Heart left ventricle (tissue), 16 donors: Measurements from ENCODE around the gene ERCC6L. TPM values are rescaled to one million over a fixed set of nuclear protein-coding genes. Genes with fewer than 3 reads are reported as not detected.

Source experiments
- ATAC-seq, 4 donors: fragments of 200-7000 bp; cut with Tn5 transposase; one replicate each; pipeline ENCODE4 v1.9.1; 2020 to 2022; ENCODE audit warnings: moderate library complexity in 4 of 4, mild to moderate bottlenecking in 3 of 4, moderate number of reproducible peaks in 1 of 4
- DNase-seq, 5 donors: peaks; one replicate each; pipeline ENCODE4 v3.0.0-alpha.2; 2020
- H3K27ac ChIP-seq, 12 donors: fragments of 200-600 bp; sonication (generic) in 4 of 12; one replicate each; pipeline versions ENCODE4 v1.5.0 to v1.8.0; 2016 to 2022; ENCODE audit warnings: mild to moderate bottlenecking in 2 of 12
- H3K27me3 ChIP-seq, 9 donors: fragments of 200-600 bp; sonication (generic) in 2 of 9; one replicate each; pipeline versions ENCODE4 v1.5.1 to v1.8.0; 2016 to 2022; ENCODE audit warnings: mild to moderate bottlenecking in 3 of 9
- H3K36me3 ChIP-seq, 9 donors: fragments of 200-600 bp; sonication (generic) in 2 of 9; one replicate each; pipeline versions ENCODE4 v1.5.0 to v1.8.0; 2018 to 2022; ENCODE audit warnings: mild to moderate bottlenecking in 2 of 9
- H3K4me1 ChIP-seq, 12 donors: fragments of 200-600 bp; sonication (generic) in 4 of 12; one replicate each; pipeline versions ENCODE4 v1.5.0 to v1.8.0; 2016 to 2022; ENCODE audit warnings: mild to moderate bottlenecking in 3 of 12
- H3K4me3 ChIP-seq, 12 donors: fragments of 200-600 bp; sonication (generic) in 4 of 12; one replicate each; pipeline versions ENCODE4 v1.5.0 to v1.8.0; 2017 to 2022; ENCODE audit warnings: mild to moderate bottlenecking in 9 of 12, moderate library complexity in 4 of 12
- H3K9me3 ChIP-seq, 12 donors: fragments of 200-600 bp; sonication (generic) in 4 of 12; one replicate each; pipeline versions ENCODE4 v1.5.0 to v1.8.0; 2016 to 2022; ENCODE audit warnings: mild to moderate bottlenecking in 1 of 12
- CTCF ChIP-seq, 12 donors: fragments of 200-600 bp; sonication (generic) in 4 of 12; IDR thresholded peaks; one replicate each; pipeline versions ENCODE4 v1.5.0 to v1.8.0; 2018 to 2022; ENCODE audit warnings: antibody characterized with exemption in 12 of 12, mild to moderate bottlenecking in 5 of 12
- POLR2A ChIP-seq, 2 donors: fragments of 450-650 bp; IDR thresholded peaks; one replicate each; pipeline ENCODE4 v1.6.1; 2017; ENCODE audit warnings: antibody characterized with exemption in 2 of 2, mild to moderate bottlenecking in 2 of 2, moderate library complexity in 2 of 2
- WGBS, 4 donors: extraction: QIAGEN DNeasy Blood & Tissue Kit in 2 of 4; methylation state at CpG; one replicate each; pipeline versions ENCODE4 v1.1.5 to v1.1.7; 2013 to 2018; 5-methylcytosine and 5-hydroxymethylcytosine counted together
- intact Hi-C, 10 donors: fragments of 100-400 bp; cut with DNase I; formaldehyde crosslinking; loops; one replicate each; pipeline versions ENCODE4 v1.11.1 to v1.14.2; 2022
- polyA plus RNA-seq, 2 donors: library from polyadenylated mRNA; stranded (reverse); fragments of 200-250 nt; gene quantifications; one replicate each; pipeline ENCODE4 v1.2.3, GENCODE V29; 2013
- total RNA-seq, 9 donors: library from RNA; depleted of rRNA in 2 of 9; stranded (reverse); fragments of >200 nt in 2 of 9; fragmentation: NEBNext Ultra II Directional in 3 of 9; extraction: Animal tissue kit (Norgen Biotek cat#: 25700) in 3 of 9; gene quantifications; one replicate each; pipeline versions ENCODE4 v1.1.0 to v1.2.4, GENCODE V29; 2016 to 2023
- donor health status: ischemic (EF 13 %, LVEDD 7.1; RV severe dilation, severe dysfunction).
- donor health status: healthy with polysubstance abuse.
- donor health status: DM: no; HTN: yes; CAD: no.
- donor health status: DM: no; HTN: no; CAD: no.
- donor health status: ischemic (EF 25% LVEDD 6.9; RV normal size, moderate dysfunction).
- donor health status: ischemic (EF 25% LVEDD 5.7; RV mildly dilated, moderate dysfunction).
- donor health status: healthy.
- donor health status: DM: yes; HTN: yes; CAD: no.
- donor health status: ischemic (EF 35%, LVEDD 5.7; RV mildly dilated, moderate dysfunction).
- donor health status: nonischemic (EF 11% LVEDD 7.7; RV severe dilation, severe dysfunction).
- donor health status: DM: yes; HTN: yes; CAD: no.
- donor health status: PGD.
- donor health status: ischemic (EF 29% LVEDD 5.4; RV normal size, mild dysfunction).
- donor health status: nonischemic (EF 23%, LVEDD 6.1; RV moderate dilation, normal function).

ERCC6L gene
- total and polyA plus RNA-seq, 11 donors, result 0.01 to 0.45 (median 0.13) TPM; not detected in 7

GRCh38 chrX:72274526-72274925, 35.7 kb upstream of the ERCC6L start:
- H3K36me3 ChIP-seq, result peaks cover 0 to 65% (median 57%) of the 10 kb centered on the region in 9 donors
- peak overlapping the region in 1 of 12 donors; percentile 24 for H3K4me3 ChIP-seq
- 73 to 89% (median 81%) methylated on average over 5 of the region's 5 CpGs for WGBS, 4 donors
- no peaks in the 10 kb centered on the region for H3K9me3 ChIP-seq
- peaks cover 0 to 13% (median 0%) of the 10 kb centered on the region in 9 donors for H3K27me3 ChIP-seq
- TF ChIP-seq POLR2A (IDR thresholded peaks at IDR 0.05), result no peak
- no peak for TF ChIP-seq CTCF (IDR thresholded peaks at IDR 0.05)
- ATAC-seq, result no peak
- H3K27ac ChIP-seq, result peak overlapping the region in 1 of 12 donors; percentile 37
- H3K4me1 ChIP-seq, result peaks cover 0 to 41% (median 8%) of the 10 kb centered on the region in 12 donors
- intact Hi-C loops, result loop anchor here in 2 of 10 donors (10.0 kb wide), 1 partner anchor 270 kb away; no protein-coding TSS in a partner anchor
- no peak for DNase-seq

GRCh38 chrX:72273718-72274117, 34.9 kb upstream of the ERCC6L start:
- intact Hi-C loops, result loop anchor here in 2 of 10 donors (10.0 kb wide), 1 partner anchor 271 kb away; no protein-coding TSS in a partner anchor
- Histone ChIP-seq H3K27me3 (peaks cover 0 to 8% (median 0%) of the 10 kb centered on the region in 9 donors), H3K27ac (no peak overlapping the region), H3K9me3 (no peaks in the 10 kb centered on the region), H3K4me1 (peaks cover 0 to 41% (median 8%) of the 10 kb centered on the region in 12 donors), H3K4me3 (no peak overlapping the region), H3K36me3 (peaks cover 0 to 73% (median 62%) of the 10 kb centered on the region in 9 donors)
- no peak for ATAC-seq
- no peak for DNase-seq
- 90 to 94% (median 92%) methylated on average over 6 of the region's 6 CpGs for WGBS, 4 donors
- no peak for TF ChIP-seq POLR2A (IDR thresholded peaks at IDR 0.05)
- TF ChIP-seq CTCF (IDR thresholded peaks at IDR 0.05), result no peak

- H3K27ac ChIP-seq, result no peak overlapping the region
- H3K27me3 ChIP-seq, result peaks cover 0 to 4% (median 0%) of the 10 kb centered on the region in 9 donors
- intact Hi-C loops, result loop anchor here in 2 of 10 donors (10.0 kb wide), 1 partner anchor 272 kb away; no protein-coding TSS in a partner anchor
- peaks cover 0 to 41% (median 8%) of the 10 kb centered on the region in 12 donors for H3K4me1 ChIP-seq
- TF ChIP-seq POLR2A (IDR thresholded peaks at IDR 0.05) (no peak), CTCF (IDR thresholded peaks at IDR 0.05) (no peak)
- H3K9me3 ChIP-seq, result no peaks in the 10 kb centered on the region
- ATAC-seq, result no peak
- H3K36me3 ChIP-seq, result peaks cover 0 to 82% (median 69%) of the 10 kb centered on the region in 9 donors
- WGBS, 4 donors, result 75 to 93% (median 82%) methylated on average over 2 to 3 of the region's 3 CpGs
- DNase-seq, result no peak
- no peak overlapping the region for H3K4me3 ChIP-seq
These were observed 34.0 kb upstream of the ERCC6L start for GRCh38 chrX:72272868-72273267.

GRCh38 chrX:72271812-72272211, 33.0 kb upstream of the ERCC6L start:
- DNase-seq, result no peak
- H3K9me3 ChIP-seq, result no peaks in the 10 kb centered on the region
- H3K36me3 ChIP-seq, result peaks cover 0 to 88% (median 73%) of the 10 kb centered on the region in 9 donors
- H3K4me1 ChIP-seq, result peaks cover 0 to 41% (median 8%) of the 10 kb centered on the region in 12 donors
- no peak for TF ChIP-seq CTCF (IDR thresholded peaks at IDR 0.05)
- TF ChIP-seq POLR2A (IDR thresholded peaks at IDR 0.05), result no peak
- no peak overlapping the region for H3K4me3 ChIP-seq
- intact Hi-C loops, result loop anchor here in 2 of 10 donors (10.0 kb wide), 1 partner anchor 273 kb away; no protein-coding TSS in a partner anchor
- 78 to 87% (median 82%) methylated on average over 3 of the region's 3 CpGs for WGBS, 4 donors
- H3K27me3 ChIP-seq, result peaks cover 0 to under 1% (median 0%) of the 10 kb centered on the region in 9 donors
- no peak for ATAC-seq
- H3K27ac ChIP-seq, result no peak overlapping the region
